RWPE2 (cell line): ENCODE results near the gene VTA1.

Source experiments
- ATAC-seq: fragments of 200-7000 bp; cut with Tn5 transposase; 3 replicates; pipeline ENCODE4 v1.9.1; 2021; ENCODE audit warnings: low read depth
- DNase-seq: peaks from one replicate; pipeline ENCODE4 v3.0.0-alpha.2; 2020; ENCODE audit warnings: low spot score
- H3K27ac ChIP-seq: fragments of 450-650 bp; 2 replicates; pipeline ENCODE4 v1.5.1; 2017; ENCODE audit warnings: mild to moderate bottlenecking; ENCODE audit not compliant: poor library complexity, severe bottlenecking
- H3K27me3 ChIP-seq: fragments of 250-450 bp; sonication (Bioruptor Pico); 2 replicates; pipeline ENCODE4 v1.5.1; 2021; ENCODE audit warnings: mild to moderate bottlenecking, moderate library complexity; ENCODE audit not compliant: insufficient read depth, poor library complexity, severe bottlenecking
- H3K36me3 ChIP-seq: fragments of 250-450 bp; sonication (Bioruptor Pico); 2 replicates; pipeline ENCODE4 v1.5.1; 2020; ENCODE audit warnings: low read depth, mild to moderate bottlenecking, moderate library complexity
- H3K4me1 ChIP-seq: fragments of 250-450 bp; sonication (Bioruptor Pico); 2 replicates; pipeline ENCODE4 v1.5.1; 2021; ENCODE audit warnings: mild to moderate bottlenecking, moderate library complexity; ENCODE audit not compliant: insufficient read depth, poor library complexity, severe bottlenecking
- H3K4me3 ChIP-seq: fragments of 250-450 bp; sonication (Bioruptor Pico); 2 replicates; pipeline ENCODE4 v1.5.1; 2021; ENCODE audit warnings: mild to moderate bottlenecking, moderate library complexity; ENCODE audit not compliant: severe bottlenecking
- H3K9me3 ChIP-seq: fragments of 250-450 bp; sonication (Bioruptor Pico); 2 replicates; pipeline ENCODE4 v1.5.1; 2021; ENCODE audit warnings: mild to moderate bottlenecking, moderate library complexity; ENCODE audit not compliant: severe bottlenecking
- TF ChIP-seq, protein P1 (sequence below): fragments of 450-650 bp; IDR thresholded peaks from one replicate; pipeline ENCODE4 v1.5.1; 2017; ENCODE audit warnings: mild to moderate bottlenecking, moderate library complexity; ENCODE audit not compliant: poor library complexity, severe bottlenecking

The VTA1 gene

DNA sequence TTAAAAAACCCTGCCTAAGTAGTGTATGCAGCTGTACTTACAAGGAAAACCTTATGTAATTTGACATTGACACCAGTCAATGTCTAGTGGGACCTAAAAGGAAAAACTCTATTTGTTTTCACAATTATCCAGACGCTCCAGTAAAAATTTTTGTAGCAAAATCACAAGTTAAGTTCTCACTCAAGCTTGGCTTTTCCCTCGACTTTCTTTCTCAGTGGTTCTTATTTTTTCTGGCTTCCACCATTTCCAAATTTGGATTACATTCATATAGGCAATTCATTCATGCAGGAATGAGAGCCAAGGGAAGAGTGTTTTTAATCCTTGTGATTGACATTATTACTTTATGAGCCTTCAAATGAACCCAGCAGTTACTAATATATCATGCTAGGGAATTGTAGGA lies 88.7 kb downstream of the VTA1 start:
- no peaks in the 10 kb centered on the region for H3K4me1 ChIP-seq
- no peak overlapping the region for H3K4me3 ChIP-seq
- TF ChIP-seq, protein P1, sequence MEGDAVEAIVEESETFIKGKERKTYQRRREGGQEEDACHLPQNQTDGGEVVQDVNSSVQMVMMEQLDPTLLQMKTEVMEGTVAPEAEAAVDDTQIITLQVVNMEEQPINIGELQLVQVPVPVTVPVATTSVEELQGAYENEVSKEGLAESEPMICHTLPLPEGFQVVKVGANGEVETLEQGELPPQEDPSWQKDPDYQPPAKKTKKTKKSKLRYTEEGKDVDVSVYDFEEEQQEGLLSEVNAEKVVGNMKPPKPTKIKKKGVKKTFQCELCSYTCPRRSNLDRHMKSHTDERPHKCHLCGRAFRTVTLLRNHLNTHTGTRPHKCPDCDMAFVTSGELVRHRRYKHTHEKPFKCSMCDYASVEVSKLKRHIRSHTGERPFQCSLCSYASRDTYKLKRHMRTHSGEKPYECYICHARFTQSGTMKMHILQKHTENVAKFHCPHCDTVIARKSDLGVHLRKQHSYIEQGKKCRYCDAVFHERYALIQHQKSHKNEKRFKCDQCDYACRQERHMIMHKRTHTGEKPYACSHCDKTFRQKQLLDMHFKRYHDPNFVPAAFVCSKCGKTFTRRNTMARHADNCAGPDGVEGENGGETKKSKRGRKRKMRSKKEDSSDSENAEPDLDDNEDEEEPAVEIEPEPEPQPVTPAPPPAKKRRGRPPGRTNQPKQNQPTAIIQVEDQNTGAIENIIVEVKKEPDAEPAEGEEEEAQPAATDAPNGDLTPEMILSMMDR, result no peak
- H3K9me3 ChIP-seq, result no peaks in the 10 kb centered on the region
- no peak for ATAC-seq
- no peaks in the 10 kb centered on the region for H3K27me3 ChIP-seq
- H3K36me3 ChIP-seq, result no peaks in the 10 kb centered on the region
- no peak overlapping the region for H3K27ac ChIP-seq
- DNase-seq, result no peak

DNA sequence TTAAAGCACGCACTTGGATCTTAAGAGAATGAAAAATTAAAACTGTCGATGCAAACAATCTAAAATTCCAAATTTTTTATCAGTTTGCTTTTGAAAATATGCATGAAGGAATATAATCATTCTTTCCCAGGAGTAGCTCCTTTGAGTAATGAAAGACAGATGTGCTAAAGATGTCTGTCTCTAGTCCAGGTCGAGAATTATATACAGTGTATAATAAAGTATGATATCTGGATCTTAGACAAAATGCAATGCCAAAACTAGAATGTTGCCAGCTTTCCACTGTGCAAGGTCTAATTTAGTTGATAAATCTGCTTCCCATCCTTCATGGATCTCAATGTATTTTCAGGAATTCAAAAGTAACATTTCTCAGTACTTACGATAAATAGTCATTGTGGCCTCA lies 89.6 kb downstream of the VTA1 start:
- ATAC-seq, result no peak

DNA sequence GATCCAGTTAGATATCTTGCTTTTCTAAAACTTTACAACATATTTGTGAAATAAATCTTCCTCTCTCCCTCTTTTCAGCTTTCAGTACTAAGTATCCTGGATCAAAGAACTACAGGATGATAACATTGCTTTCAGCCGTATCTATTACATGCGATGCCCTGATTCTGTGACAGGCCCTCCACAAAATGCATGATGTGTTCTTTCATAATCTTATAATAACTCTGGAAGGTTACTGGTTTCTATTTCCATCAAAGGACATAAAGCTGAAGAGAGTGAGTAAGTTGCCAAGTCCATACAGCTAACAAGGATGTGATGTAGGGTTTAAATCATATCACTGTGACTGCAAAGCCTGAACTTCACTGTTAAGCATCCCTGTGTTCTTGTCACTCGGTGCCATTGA lies 91.8 kb downstream of the VTA1 start:
- H3K27ac ChIP-seq, result no peak overlapping the region
- no peak for DNase-seq

More for the DNA sequence above, 89.6 kb downstream of the VTA1 start:
- H3K4me1 ChIP-seq, result no peaks in the 10 kb centered on the region
- TF ChIP-seq, protein P1, result no peak
- H3K4me3 ChIP-seq, result no peak overlapping the region
- H3K9me3 ChIP-seq, result no peaks in the 10 kb centered on the region
- H3K27ac ChIP-seq, result no peak overlapping the region
- no peaks in the 10 kb centered on the region for H3K36me3 ChIP-seq
- DNase-seq, result no peak
- no peaks in the 10 kb centered on the region for H3K27me3 ChIP-seq

DNA sequence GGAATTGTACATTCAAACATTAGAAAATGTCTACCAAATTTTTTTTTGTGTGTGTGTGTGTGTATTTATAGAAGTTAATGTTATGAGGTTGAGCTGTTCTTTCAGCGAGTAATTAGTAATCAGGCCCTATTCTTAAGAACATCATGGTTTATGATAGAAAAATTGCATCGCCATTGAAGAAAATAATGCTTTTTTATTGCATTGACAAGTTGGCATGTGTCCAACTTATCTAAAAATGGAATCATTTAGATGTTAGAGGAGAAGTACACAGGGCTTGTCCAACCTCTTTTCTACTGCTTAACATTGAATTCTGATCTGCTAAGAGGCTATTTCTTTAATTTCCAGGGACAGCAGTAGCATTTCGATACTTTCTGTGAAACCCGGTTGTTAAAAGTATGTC lies 93.1 kb downstream of the VTA1 start:
- ATAC-seq (no peak), DNase-seq (no peak)
- H3K27ac ChIP-seq, result no peak overlapping the region

More for the DNA sequence above, 91.8 kb downstream of the VTA1 start:
- TF ChIP-seq, protein P1, result no peak
- ATAC-seq, result no peak
- Histone ChIP-seq H3K27me3 (no peaks in the 10 kb centered on the region), H3K36me3 (no peaks in the 10 kb centered on the region), H3K4me3 (no peak overlapping the region), H3K9me3 (no peaks in the 10 kb centered on the region), H3K4me1 (no peaks in the 10 kb centered on the region)

DNA sequence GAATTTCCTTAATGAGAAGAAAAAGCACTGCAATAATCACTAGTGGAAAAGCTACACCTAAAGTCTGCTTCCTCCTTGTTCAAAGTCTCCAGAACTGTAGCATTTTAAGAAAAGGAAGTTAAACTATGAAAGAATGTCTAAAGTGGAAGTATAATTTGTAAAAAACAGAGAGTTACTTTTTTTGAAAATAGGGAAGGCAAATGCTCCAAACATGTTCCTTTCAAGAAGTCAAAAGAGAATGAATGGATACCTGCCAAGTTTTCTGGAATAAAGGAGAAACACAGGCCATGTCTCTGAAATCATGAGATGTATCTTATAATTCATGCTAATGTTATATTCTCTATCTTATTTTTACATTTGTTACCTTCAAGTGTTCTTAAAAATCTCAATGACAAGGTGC lies 94.0 kb downstream of the VTA1 start:
- H3K27ac ChIP-seq, result no peak overlapping the region
- ATAC-seq (no peak), DNase-seq (no peak)
- TF ChIP-seq, protein P1, result no peak
- H3K4me3 ChIP-seq, result no peak overlapping the region
- no peaks in the 10 kb centered on the region for H3K4me1 ChIP-seq
- H3K27me3 ChIP-seq, result no peaks in the 10 kb centered on the region
- no peaks in the 10 kb centered on the region for H3K9me3 ChIP-seq
- H3K36me3 ChIP-seq, result no peaks in the 10 kb centered on the region

More for the DNA sequence above, 93.1 kb downstream of the VTA1 start:
- H3K4me3 ChIP-seq, result no peak overlapping the region
- H3K27me3 ChIP-seq, result no peaks in the 10 kb centered on the region
- no peaks in the 10 kb centered on the region for H3K9me3 ChIP-seq
- no peaks in the 10 kb centered on the region for H3K4me1 ChIP-seq
- no peaks in the 10 kb centered on the region for H3K36me3 ChIP-seq
- TF ChIP-seq, protein P1, result no peak
